Activated CD4-positive, alpha-beta T cell treated with anti-CD3 and anti-CD28 coated beads, Interleukin-2, amount 10 ng/mL, durations not matched to agents 7 days and 5 days (primary cell): ENCODE data around the gene DDX11. TPM values are rescaled to one million over a fixed set of nuclear protein-coding genes. Genes with fewer than 3 reads are reported as not detected.
"Not testable (repeated sequence)": the region's sequence is repeated elsewhere in the genome, so short reads cannot be mapped to it uniquely, and the experiment has no call there.

Experiments used
- CTCF ChIA-PET: fragments of 350-600 bp; sonication (Branson Sonifier 250); formaldehyde crosslinking; loops from one replicate; lab custom pipeline; 2021; ENCODE audit warnings: antibody characterized with exemption; lab: Charles Lee
- POLR2A ChIA-PET: fragments of 350-600 bp; sonication (Branson Sonifier 250); formaldehyde crosslinking; loops from one replicate; lab custom pipeline; 2021; ENCODE audit warnings: antibody characterized with exemption; lab: Charles Lee
- DNase-seq: peaks from one replicate; pipeline ENCODE4 v3.0.0-alpha.2; 2020
- H3K27ac Mint-ChIP-seq: one replicate; pipeline ENCODE4 v1.8.0; 2021; ENCODE audit warnings: mild to moderate bottlenecking, moderate library complexity, mixed read lengths
- H3K27me3 Mint-ChIP-seq: one replicate; pipeline ENCODE4 v1.8.0; 2021; ENCODE audit warnings: mixed read lengths
- H3K36me3 Mint-ChIP-seq: one replicate; pipeline ENCODE4 v1.8.0; 2021; ENCODE audit warnings: low read depth, mixed read lengths
- H3K4me1 Mint-ChIP-seq: one replicate; pipeline ENCODE4 v1.8.0; 2021; ENCODE audit warnings: mixed read lengths
- H3K4me3 Mint-ChIP-seq: one replicate; pipeline ENCODE4 v1.8.0; 2021; ENCODE audit warnings: mild to moderate bottlenecking, moderate library complexity, mixed read lengths
- H3K9me3 Mint-ChIP-seq: one replicate; pipeline ENCODE4 v1.8.0; 2021; ENCODE audit warnings: mixed read lengths
- total RNA-seq, 2 experiments: library from RNA; stranded (reverse); gene quantifications; one replicate each; pipeline ENCODE4 v1.2.3, GENCODE V29; 2021

The DDX11 gene
- total RNA-seq, 2 experiments from 2014 or later: 143 to 181 TPM

GRCh38 chr12:31095080-31095860 is 21.6 kb downstream of the DDX11 start:
- H3K4me1 Mint-ChIP-seq, DNase-seq, H3K27ac Mint-ChIP-seq, H3K9me3 Mint-ChIP-seq, POLR2A ChIA-PET, H3K4me3 Mint-ChIP-seq, H3K27me3 Mint-ChIP-seq, CTCF ChIA-PET: not testable (repeated sequence)
- peaks cover 13% of the 10 kb centered on the region for H3K36me3 Mint-ChIP-seq

- H3K36me3 Mint-ChIP-seq: peaks cover 19% of the 10 kb centered on the region
- H3K4me1 Mint-ChIP-seq, H3K27ac Mint-ChIP-seq, H3K9me3 Mint-ChIP-seq, CTCF ChIA-PET, H3K4me3 Mint-ChIP-seq, DNase-seq, H3K27me3 Mint-ChIP-seq, POLR2A ChIA-PET: not testable (repeated sequence)
These were observed 22.8 kb downstream of the DDX11 start for GRCh38 chr12:31096251-31097065.

GRCh38 chr12:31097819-31098218 is 24.2 kb downstream of the DDX11 start:
- H3K4me1 Mint-ChIP-seq, H3K27ac Mint-ChIP-seq, DNase-seq, CTCF ChIA-PET, POLR2A ChIA-PET, H3K4me3 Mint-ChIP-seq, H3K9me3 Mint-ChIP-seq, H3K27me3 Mint-ChIP-seq: not testable (repeated sequence)
- H3K36me3 Mint-ChIP-seq: peaks cover 15% of the 10 kb centered on the region

- H3K9me3 Mint-ChIP-seq, DNase-seq, H3K27ac Mint-ChIP-seq, H3K27me3 Mint-ChIP-seq, POLR2A ChIA-PET, CTCF ChIA-PET, H3K4me3 Mint-ChIP-seq, H3K4me1 Mint-ChIP-seq: not testable (repeated sequence)
- peaks cover 15% of the 10 kb centered on the region for H3K36me3 Mint-ChIP-seq
These were observed 24.7 kb downstream of the DDX11 start for GRCh38 chr12:31098363-31098762.

- DNase-seq, H3K27me3 Mint-ChIP-seq, H3K9me3 Mint-ChIP-seq, H3K4me1 Mint-ChIP-seq, POLR2A ChIA-PET, H3K4me3 Mint-ChIP-seq, H3K27ac Mint-ChIP-seq, CTCF ChIA-PET: not testable (repeated sequence)
- peaks cover 18% of the 10 kb centered on the region for H3K36me3 Mint-ChIP-seq
These were observed 25.1 kb downstream of the DDX11 start for GRCh38 chr12:31098771-31099170.

GRCh38 chr12:31099434-31099833 is 25.8 kb downstream of the DDX11 start:
- H3K9me3 Mint-ChIP-seq, H3K4me3 Mint-ChIP-seq, H3K4me1 Mint-ChIP-seq, H3K27ac Mint-ChIP-seq, CTCF ChIA-PET, POLR2A ChIA-PET, H3K27me3 Mint-ChIP-seq, DNase-seq: not testable (repeated sequence)
- H3K36me3 Mint-ChIP-seq: peaks cover 22% of the 10 kb centered on the region

- H3K4me3 Mint-ChIP-seq, POLR2A ChIA-PET, CTCF ChIA-PET, H3K27ac Mint-ChIP-seq, H3K4me1 Mint-ChIP-seq, H3K9me3 Mint-ChIP-seq, H3K27me3 Mint-ChIP-seq, DNase-seq: not testable (repeated sequence)
- peaks cover 20% of the 10 kb centered on the region for H3K36me3 Mint-ChIP-seq
These were observed 27.0 kb downstream of the DDX11 start for GRCh38 chr12:31100503-31101208.

GRCh38 chr12:31102125-31102524 is 28.5 kb downstream of the DDX11 start:
- H3K4me1 Mint-ChIP-seq, POLR2A ChIA-PET, H3K9me3 Mint-ChIP-seq, DNase-seq, H3K4me3 Mint-ChIP-seq, CTCF ChIA-PET, H3K27ac Mint-ChIP-seq, H3K27me3 Mint-ChIP-seq: not testable (repeated sequence)
- peaks cover 15% of the 10 kb centered on the region for H3K36me3 Mint-ChIP-seq

GRCh38 chr12:31102596-31102995 is 28.9 kb downstream of the DDX11 start:
- H3K27me3 Mint-ChIP-seq, DNase-seq, H3K27ac Mint-ChIP-seq, H3K9me3 Mint-ChIP-seq, CTCF ChIA-PET, H3K4me1 Mint-ChIP-seq, POLR2A ChIA-PET, H3K4me3 Mint-ChIP-seq: not testable (repeated sequence)
- H3K36me3 Mint-ChIP-seq: peaks cover 14% of the 10 kb centered on the region

GRCh38 chr12:31103561-31103975 is 29.9 kb downstream of the DDX11 start:
- H3K27me3 Mint-ChIP-seq, H3K4me1 Mint-ChIP-seq, H3K9me3 Mint-ChIP-seq, DNase-seq, CTCF ChIA-PET, POLR2A ChIA-PET, H3K27ac Mint-ChIP-seq, H3K4me3 Mint-ChIP-seq: not testable (repeated sequence)
- peaks cover 14% of the 10 kb centered on the region for H3K36me3 Mint-ChIP-seq

- CTCF ChIA-PET, H3K27ac Mint-ChIP-seq, H3K4me3 Mint-ChIP-seq, H3K9me3 Mint-ChIP-seq, H3K27me3 Mint-ChIP-seq, DNase-seq, H3K4me1 Mint-ChIP-seq, POLR2A ChIA-PET: not testable (repeated sequence)
- peaks cover 14% of the 10 kb centered on the region for H3K36me3 Mint-ChIP-seq
These were observed 30.6 kb downstream of the DDX11 start for GRCh38 chr12:31104220-31104619.

GRCh38 chr12:31104773-31105172 is 31.1 kb downstream of the DDX11 start:
- CTCF ChIA-PET, POLR2A ChIA-PET, H3K4me1 Mint-ChIP-seq, H3K4me3 Mint-ChIP-seq, H3K9me3 Mint-ChIP-seq, H3K27me3 Mint-ChIP-seq, H3K27ac Mint-ChIP-seq, DNase-seq: not testable (repeated sequence)
- peaks cover 14% of the 10 kb centered on the region for H3K36me3 Mint-ChIP-seq

- DNase-seq: no peak
- H3K27me3 Mint-ChIP-seq: no peaks in the 10 kb centered on the region
- CTCF ChIA-PET: no interaction called here
- no peaks in the 10 kb centered on the region for H3K4me1 Mint-ChIP-seq
- H3K27ac Mint-ChIP-seq: no peak overlapping the region
- POLR2A ChIA-PET: no interaction called here
- peaks cover 10% of the 10 kb centered on the region for H3K36me3 Mint-ChIP-seq
- no peaks in the 10 kb centered on the region for H3K9me3 Mint-ChIP-seq
- H3K4me3 Mint-ChIP-seq: no peak overlapping the region
These were observed 32.0 kb downstream of the DDX11 start for GRCh38 chr12:31105668-31106067.
